GM12873 (cell line): Measurements from ENCODE around the gene KIF12.

Experiments
- TF ChIP-seq, protein P1 (sequence below): IDR thresholded peaks from 2 replicates; pipeline ENCODE4 v1.5.1; 2012; ENCODE audit warnings: low read depth, mild to moderate bottlenecking, moderate library complexity, low read length, control low read depth; ENCODE audit not compliant: insufficient read depth; ENCODE audit errors: missing control alignments

The KIF12 gene

DNA sequence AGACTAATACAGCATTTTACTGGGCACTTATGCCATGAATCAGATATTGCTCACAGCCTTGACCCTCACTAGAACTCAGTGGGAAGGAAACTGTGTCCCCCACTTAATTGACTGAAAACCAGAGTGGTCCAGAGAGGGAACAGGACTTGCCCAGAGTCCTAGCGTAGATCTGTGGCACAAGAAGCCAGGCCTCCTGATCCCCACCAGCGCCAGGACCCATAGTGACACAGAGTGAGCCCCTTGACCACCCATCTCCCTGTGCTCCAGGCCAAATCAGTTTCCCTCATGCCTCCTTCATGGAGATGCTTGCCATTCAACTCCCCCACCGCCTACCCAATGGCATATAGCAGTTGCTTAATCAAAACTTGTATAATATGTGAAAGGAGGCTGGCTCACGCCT, 8.3 kb downstream of the KIF12 start:
- TF ChIP-seq, protein P1, sequence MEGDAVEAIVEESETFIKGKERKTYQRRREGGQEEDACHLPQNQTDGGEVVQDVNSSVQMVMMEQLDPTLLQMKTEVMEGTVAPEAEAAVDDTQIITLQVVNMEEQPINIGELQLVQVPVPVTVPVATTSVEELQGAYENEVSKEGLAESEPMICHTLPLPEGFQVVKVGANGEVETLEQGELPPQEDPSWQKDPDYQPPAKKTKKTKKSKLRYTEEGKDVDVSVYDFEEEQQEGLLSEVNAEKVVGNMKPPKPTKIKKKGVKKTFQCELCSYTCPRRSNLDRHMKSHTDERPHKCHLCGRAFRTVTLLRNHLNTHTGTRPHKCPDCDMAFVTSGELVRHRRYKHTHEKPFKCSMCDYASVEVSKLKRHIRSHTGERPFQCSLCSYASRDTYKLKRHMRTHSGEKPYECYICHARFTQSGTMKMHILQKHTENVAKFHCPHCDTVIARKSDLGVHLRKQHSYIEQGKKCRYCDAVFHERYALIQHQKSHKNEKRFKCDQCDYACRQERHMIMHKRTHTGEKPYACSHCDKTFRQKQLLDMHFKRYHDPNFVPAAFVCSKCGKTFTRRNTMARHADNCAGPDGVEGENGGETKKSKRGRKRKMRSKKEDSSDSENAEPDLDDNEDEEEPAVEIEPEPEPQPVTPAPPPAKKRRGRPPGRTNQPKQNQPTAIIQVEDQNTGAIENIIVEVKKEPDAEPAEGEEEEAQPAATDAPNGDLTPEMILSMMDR, result no peak

DNA sequence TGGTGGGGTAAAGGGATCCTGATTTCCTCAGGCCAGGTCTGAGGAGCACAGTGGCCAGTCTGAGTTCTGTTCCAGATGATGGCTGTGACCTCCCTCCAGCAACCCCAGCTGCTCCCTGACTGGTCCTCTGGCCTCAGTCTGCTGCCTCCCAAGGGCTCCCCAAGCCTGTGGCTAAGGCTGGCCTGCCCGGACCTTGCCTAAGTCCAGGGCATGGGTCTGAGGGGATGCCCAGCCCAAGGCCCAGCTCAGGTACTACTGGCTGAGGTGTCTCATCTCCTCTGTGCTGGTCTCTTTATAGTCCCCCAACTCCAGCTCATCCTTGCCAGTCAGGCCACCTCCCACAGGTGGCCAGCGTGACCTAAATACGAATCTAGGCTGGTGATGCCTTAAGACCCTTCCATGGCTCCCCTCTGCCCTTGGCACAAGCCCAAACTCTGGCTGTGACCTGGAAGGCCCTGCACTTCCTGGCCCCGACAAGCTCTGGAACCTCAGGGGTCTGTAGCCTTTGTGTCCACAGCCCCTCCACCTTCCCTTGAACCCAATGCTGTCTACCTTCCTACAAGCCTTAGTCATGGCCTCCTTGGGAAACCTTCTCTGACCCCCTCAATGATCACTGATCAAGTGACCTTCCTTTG, 9.8 kb downstream of the KIF12 start:
- TF ChIP-seq, protein P1, result no peak

DNA sequence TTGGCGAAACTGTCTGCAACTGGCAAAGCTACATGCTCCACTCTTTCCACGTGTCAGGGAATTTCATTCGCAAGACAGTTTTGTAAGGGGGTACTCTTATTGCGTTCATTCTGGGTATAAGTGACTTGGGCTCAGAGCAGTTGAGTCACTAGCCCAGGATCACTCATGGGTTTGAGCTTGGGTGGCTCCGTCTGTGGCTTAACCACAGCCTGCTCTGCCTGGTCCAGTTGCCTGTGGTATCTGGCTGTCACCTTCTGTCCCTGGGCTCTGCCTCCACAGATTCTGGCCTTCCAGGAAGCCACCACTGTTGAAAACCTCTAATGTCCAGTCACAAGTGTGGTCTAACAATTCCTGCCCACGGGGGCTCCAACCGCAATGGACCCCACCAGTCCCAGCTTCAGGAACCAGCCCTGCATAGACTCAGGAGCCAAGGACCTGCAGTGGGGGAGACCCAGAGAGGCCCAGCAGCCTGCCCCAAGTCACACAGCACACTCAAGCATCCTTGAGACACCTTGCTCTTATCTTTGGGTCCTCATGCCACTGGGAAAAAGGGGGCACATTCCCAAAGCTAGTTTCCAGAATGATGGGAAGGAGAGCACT, 10.4 kb downstream of the KIF12 start:
- TF ChIP-seq, protein P1, result no peak

DNA sequence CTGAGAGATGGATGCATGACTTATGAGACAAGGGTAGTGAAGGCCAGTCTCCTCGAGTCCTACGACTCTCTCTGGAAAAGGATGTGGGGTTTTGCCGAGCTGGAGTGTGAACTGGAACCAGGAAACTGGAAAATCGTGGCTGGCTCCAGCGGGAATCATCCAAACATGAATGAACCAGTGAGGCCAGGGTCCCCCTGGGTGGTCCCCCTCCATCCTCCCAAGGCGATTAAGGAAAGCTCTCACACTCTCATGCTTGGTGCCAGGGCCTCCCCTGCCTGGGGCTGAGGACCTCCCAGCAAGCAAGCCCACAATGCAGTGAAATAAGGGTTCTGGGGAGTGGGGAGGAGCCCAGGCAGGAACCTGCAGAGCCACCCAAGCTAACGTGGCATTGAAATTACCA, 11.4 kb downstream of the KIF12 start:
- TF ChIP-seq, protein P1, result no peak

DNA sequence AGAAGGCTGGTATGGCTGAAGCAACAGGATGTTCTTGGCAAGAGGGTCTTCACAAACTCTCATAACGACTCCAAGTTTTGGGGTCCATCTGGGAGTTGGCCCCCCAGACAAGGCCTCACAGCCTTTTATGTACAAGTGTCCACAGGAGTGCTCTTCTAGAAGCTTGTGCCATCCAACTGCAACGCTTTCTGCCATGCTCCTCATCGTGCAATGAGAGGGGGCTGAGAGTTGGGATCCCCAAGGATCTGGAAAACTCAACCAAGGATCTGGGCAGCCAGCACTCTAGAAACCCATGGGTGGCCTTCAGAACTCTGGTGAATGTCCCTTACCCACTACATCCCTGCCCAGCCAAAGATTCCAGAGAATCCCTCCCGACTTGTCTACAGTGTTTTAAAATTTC, 12.5 kb downstream of the KIF12 start:
- TF ChIP-seq, protein P1, result no peak

DNA sequence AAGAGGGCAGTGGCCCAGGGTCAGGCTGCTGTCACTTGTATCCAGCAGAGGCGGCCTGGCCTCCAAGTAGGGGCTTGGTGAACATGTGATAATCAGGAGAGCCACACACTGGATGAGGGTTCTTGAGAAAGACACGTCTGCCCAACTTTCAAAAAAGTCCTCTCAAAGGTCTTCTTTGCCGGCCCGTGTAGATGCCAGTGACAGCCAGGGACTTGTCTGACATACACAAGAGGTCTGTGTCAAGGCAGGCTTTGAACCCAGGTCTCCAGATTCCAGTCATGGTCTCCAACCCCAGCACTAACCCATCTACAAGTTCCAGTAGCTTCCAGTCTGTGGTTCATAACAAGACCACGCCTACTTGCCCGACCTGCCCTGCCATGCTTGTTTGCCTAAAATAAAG, 13.1 kb downstream of the KIF12 start:
- TF ChIP-seq, protein P1, result no peak

DNA sequence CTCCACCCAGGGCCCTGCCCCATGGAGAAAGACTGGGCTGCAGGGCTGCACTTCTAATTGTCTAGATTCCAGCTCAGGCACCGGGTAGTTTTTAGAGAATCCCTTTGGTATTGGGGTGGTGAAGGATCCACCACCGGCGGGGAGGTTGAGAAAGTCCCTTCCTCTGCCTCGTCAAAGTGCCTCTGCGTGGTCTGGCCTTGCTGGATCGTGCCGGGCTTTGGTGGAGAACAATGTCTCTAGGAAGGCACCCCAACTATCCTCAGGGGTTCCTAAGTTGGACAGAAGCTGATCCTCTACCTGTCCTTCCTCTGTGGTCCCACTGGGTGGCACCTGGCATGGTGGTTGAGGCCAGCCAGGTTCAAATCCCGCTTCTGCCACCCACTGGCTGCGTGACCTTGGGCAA, 13.7 kb downstream of the KIF12 start:
- TF ChIP-seq, protein P1, result no peak
